CD4-positive, alpha-beta T cell treated with Interferon alpha-2 for 1 hour (primary cell): ENCODE data around the gene SHC2.
"Not testable (repeated sequence)": the region's sequence is repeated elsewhere in the genome, so short reads cannot be mapped to it uniquely, and the experiment has no call there.

Experiments used
- DNase-seq, 2 donors: peaks; one replicate each; pipeline ENCODE4 v3.0.0-alpha.2; 2020 to 2022

Gene SHC2

GRCh38 chr19:492091-492531 is 31.3 kb upstream of the SHC2 start:
- peak in 1 of 2 donors; percentile 24 for DNase-seq

DNA sequence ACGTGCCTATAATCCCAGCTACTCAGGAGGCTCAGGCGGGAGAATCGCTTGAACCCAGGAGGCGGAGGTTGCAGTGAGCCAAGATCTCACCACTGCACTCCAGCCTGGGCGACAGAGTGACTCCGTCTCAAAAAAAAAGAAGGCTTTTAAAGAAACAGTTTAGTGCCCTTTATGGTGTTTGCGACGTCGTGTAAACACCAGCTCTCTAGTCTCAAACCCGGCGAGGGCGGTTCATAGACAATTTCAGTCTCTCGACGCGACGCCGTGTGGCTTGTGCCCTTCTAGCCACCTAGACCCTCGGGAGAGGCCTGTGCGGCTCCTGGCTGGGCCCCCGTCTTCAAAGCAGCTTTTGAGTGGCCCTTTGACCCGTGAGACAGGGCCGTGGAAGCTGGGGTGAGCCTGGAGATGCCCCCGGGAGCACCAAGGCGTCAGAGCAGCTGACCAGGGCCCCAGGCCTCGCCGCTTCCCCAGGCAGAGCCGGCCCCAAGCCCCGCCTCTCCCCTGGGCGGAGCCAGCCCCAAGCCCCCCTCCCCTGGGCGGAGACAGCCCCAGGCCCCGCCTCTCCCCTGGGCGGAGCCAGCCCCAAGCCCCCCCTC is 30.4 kb upstream of the SHC2 start:
- DNase-seq: no peak

- DNase-seq: peak in 1 of 2 donors; percentile 19
Observed at GRCh38 chr19:489418-490196, 28.8 kb upstream of the SHC2 start.

DNA sequence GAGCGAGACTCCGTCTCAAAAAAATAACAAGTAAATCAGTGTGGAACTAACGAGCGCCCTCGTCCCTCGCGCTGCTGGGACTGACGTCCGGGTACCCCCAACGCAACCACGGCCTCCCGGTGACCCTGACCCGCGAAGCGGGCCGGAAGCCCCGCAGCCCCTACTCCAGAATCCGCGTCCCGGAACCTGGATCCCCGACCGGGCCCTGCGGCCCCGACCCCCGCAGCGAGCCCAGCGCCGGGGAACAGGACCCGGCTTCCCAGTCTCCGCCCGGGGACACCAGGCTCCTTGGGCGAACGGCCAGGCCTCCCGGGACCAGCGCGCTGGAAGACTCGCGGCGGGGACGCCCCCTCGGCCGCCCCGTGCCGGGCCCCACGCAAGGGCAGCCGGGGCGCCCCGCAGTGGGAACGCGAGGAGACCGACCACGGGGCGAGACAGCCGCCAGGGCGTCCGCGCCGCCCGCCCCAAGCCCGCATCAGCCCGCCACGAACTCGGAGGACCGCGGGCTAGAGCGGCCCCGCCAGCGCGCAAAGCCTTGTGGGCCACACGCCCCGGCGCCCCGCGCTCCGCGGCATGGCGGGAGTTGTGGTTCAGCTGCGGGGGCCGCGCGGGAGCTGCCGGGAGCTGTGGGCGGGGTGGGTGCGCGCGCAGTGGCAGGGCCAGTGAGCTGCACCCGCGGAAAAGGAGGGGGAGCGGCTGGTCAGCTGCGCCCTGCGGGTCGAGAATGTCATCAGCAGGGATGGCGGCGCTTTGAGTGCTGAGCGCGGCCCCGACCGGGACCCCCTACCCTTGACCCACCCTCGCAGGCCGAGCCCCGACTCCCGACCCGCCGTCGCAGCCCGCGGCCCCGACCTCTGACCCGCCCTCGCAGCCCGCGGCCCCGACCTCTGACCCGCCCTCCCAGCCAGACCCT is 27.9 kb upstream of the SHC2 start:
- peak; percentile 90 to 95 for DNase-seq

DNA sequence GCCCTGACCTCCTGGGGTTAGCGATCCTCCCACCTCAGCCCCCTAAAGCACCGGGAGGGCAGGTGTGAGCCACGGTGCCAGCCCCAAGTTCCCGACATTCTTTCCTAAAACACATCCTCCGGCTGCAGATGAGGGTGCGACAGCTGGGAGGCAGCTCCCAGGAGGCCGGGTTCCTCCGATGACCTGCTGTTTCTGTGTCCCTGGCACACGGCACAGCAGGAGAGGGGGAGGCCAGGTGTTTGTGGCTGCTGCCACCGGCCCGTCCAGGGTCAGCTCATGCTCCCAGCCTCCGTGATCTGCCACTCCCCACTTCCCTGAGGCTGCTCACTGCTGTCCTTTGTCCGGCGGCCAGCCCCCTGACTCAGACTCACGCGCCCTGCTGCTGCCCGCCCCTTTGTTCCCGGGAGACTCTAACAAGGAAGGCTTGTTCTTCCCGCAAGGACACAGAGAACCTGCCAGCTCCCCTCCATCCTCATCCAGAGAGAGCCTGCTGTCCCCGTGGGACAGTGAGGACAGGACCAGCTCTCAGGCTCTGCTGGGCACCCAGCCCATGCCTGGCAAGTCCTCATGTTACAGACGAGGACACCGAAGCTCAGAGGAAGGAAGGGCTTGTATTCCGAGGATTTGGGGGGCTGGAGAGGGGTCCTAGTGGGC is 24.9 kb upstream of the SHC2 start:
- DNase-seq: no peak

DNA sequence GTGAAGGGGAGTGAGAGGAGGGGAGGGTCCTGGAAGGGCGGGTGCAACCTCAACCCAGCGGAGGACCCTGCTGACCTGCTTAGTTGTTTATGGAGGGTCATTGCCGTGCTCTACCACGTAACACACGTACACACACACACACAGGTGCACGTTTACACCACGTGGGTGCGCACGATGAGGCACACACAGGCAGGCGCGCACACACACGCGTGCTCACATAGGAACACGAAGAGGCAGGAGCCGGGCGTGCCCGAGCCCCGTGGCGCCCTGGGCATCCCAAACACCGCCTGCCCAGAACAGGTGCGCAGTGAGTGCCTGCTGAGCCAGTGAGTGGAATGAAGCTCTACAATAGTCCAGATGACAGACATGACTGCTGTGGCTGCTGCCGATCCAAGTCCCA is 24.2 kb upstream of the SHC2 start:
- DNase-seq: no peak

DNA sequence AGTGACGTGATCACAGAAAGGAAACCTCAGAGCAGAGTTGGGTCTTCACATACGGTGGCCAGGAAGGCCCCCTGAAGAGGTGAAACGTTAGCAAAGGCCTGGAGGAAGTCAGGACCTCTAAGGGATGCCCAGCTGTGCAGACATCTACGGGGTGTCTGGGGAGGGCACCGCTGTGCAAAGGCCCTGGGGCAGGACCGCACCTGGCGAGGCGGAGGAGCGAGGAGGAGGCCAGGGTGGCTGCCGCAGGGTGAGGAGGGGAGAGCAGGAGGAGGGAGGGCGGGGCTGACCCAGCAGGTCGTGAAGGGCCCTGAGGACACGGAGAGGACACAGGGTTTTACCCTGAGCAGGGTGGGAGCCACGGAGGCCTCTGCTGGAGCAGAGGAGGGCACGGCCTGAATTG is 23.7 kb upstream of the SHC2 start:
- DNase-seq: no peak

DNA sequence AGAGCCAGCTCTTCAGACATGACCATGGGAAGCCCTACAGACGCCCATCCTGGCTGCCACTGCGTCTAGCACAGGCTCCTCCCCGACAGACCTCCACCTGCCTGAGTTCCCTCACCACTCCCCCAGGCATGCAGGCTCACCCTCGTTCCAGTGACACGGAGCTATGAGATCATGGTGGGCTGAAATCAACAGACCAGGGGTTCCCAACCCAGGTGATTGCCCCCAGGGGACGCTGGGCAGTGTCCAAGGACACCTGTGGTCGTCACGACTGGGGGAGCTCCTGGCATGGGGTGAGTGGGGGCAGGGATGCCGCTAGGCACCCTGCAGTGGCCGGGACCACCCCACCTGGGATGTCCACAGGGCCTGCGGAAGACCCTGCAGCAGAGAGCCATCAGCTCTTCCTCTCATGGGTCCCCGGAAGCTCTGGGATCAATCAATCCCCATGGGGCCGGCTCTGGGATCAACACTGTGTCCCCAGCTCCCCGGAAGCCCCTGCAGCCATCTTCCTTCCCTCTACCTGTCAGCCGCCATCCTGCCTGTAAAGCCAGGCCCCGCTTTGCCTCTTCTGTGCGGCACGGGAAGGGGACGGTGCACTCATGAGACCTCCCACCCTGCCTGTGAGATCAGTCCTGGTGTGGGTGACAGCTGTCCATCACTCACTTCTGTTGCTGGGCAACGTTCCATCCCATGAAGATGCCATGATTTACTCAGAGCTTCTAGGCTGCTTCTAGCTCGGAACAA is 22.7 kb upstream of the SHC2 start:
- no peak for DNase-seq

- DNase-seq: no peak
Observed at GRCh38 chr19:482186-483041, 21.6 kb upstream of the SHC2 start.

DNA sequence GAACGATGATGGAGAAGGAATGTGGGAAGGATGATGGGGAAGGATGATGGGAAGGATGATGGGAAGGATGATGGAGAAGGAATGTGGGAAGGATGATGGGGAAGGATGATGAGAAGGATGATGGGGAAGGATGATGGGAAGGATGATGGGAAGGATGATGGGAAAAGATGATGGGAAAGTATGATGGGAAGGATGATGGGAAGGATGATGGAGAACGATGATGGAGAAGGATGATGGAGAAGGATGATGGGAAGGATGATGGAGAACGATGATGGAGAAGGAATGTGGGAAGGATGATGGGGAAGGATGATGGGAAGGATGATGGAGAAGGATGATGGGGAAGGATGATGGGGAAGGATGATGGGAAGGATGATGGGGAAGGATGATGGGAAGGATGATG is 20.3 kb upstream of the SHC2 start:
- DNase-seq: not testable (repeated sequence)

DNA sequence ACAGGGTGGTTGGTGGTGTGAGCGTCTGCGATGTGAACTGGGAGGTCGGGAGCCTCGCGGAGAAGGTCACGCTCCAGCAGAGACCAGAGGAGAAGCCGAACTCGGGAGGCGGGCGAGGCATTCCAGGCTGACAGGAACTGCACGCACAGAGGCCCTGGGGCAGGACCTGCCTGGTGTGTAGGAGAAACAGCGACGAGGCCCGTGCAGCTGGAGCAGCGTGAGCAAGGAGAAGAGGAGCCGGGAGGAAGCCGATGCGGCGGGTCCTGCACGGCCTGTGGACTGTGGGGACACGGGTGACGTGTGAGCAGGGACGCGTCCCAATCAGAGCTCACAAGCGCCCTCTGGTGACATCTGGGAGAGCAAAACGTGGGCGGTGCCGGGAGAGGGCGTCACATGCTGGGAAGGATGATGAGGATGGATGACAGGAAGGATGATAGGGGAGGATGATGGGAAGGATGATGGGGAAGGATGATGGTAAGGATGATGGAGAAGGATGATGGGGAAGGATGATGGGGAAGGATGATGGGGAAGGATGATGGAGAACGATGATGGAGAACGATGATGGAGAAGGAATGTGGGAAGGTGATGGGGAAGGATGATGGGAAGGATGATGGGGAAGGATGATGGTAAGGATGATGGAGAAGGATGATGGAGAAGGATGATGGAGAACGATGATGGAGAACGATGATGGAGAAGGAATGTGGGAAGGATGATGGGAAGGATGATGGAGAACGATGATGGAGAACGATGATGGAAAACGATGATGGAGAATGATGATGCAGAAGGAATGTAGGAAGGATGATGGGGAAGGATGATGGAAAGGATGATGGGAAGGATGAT is 19.4 kb upstream of the SHC2 start:
- DNase-seq: peak; percentile 34 to 66

DNA sequence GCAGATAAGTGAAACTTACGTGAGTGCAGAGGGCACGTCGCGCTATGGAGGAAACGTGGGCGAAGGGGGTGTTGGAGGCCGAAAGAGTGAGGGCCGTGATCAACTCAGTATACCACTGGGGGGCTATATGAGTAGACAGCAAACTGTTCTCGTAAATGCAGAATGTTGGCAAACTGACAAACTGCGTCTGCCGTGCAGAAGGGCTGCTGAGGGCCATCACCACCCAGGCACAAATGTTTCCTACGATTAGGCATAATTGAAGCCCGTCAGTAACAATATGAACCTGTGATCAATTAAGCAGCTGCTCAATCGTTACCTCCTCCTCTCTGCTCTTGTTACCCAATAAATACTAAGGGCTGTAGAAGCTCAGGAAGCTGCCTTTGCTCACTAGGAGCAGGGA is 18.1 kb upstream of the SHC2 start:
- no peak for DNase-seq

DNA sequence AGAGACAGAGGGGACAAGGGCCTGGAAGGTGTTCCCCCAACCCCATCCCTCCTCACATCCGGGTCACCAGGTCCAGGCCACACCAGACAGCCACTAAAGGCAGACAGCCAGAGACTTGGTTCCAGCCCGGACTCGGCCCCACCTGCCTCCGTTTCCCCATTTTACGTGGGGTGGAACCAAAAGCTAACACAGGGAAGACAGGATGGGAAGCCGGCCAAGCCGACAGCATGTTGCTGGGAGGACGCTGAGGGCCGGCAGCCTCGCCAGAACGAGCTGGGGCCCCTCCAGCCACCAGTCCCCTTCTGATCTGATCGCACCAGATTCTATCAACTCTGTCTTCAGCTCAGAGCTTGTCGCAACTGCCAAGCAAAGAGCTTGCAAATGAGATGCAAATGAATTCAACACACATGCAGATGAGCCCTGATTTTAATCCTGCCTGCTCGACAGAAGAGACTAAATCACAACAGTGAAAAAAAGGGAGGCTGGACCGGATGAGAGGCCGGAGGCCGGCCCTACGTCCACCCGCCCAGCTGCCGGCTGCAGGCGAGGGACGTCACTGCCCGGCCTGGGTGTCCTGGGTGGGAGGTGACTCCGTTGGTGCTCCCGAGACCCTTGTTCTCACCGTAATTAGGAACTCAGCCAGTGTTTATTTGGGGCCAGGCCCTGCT is 17.5 kb upstream of the SHC2 start:
- no peak for DNase-seq

- no peak for DNase-seq
Observed at GRCh38 chr19:475360-475759, 14.5 kb upstream of the SHC2 start.

GRCh38 chr19:474126-475078 is 13.6 kb upstream of the SHC2 start:
- no peak for DNase-seq

DNA sequence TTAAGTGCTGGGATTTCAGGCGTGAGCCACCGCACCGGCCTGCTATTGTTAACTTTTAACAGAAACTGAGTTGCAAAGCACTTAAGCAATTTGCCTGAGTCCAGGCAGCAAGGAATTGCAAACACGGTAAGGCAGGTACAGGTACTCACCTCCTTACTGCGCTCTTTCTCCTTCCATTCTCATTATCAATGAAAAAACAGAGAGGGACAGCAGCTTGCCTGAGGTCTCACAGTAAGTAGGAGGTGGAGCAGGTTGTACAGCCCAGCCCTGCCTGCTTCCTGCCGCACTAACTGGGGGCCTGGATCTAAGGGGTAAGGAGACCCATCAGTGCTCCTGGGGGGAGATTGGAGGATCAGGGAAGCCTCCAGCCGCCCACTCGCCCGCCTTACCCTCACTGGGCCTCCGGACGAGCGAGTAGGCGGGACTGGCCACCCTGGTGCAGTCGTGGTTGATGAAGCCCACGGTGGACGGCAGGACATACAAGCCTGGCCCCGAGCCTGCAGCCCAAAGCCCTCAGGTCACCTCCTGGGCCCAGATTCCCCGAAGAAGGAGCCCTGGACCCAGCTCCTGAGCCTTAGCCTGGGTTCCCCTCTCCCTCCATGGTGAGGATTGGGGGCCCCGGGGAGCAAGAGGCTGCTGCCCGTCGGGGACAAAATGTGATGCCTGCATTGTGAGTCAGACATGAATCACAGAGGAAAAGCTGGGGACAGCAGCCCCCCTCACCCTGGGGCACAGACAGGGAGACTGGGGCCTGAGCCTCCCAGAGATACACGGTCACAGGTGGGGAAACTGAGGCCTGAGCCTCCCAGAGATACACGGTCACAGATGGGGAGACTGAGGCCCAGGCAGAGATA is 11.4 kb upstream of the SHC2 start:
- DNase-seq: no peak

DNA sequence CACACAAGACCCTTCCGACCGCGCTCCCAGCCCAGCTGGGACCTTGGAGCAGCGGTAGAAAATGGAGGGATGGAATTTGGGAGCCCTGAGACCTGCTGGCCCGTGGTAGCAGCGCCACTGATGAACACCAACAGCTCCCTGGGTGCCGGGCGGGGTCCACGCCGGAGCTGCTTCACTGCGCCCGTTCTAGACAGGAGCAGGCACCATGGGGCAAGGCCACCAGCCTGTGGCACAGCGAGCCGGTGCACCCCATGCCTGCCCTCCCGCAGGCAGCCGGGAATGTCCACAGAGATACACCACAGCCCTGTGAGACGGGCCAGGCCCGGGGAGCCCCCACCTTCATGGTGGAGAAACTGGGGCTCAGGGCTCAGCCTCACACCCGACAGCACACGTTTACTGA is 9.9 kb upstream of the SHC2 start:
- no peak for DNase-seq

DNA sequence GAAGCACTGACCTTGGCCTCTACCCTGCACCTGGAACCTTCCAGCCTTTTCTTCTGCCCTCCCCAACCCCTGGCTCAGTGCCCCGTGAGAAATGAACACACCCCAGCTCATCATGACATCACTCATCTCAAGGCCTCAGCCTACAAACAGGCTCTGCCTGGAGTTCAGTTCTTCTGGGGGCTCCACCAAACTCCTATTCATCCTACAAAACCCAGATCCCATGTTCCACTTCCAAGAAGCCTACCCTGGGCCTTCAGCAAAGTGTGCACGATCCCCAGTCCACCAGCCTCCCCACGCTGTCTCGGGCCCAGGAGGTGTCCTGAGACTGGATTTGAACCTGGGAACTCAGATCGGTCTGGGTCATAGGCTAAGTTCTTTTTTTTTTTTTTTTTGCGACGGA is 9.0 kb upstream of the SHC2 start:
- no peak for DNase-seq
